Activated CD8-positive, alpha-beta T cell treated with anti-CD3 and anti-CD28 coated beads for 36 hours (primary cell): ENCODE results near the gene PCNX4. TPM values are rescaled to one million over a fixed set of nuclear protein-coding genes. Genes with fewer than 3 reads are reported as not detected.

ENCODE experiments used
- ATAC-seq: fragments of 200-7000 bp; cut with Tn5 transposase; one replicate; pipeline ENCODE4 v1.10.0; 2021; ENCODE audit warnings: mild to moderate bottlenecking, moderate library complexity
- CTCF ChIA-PET: fragments of 350-600 bp; sonication (Branson Sonifier 250); formaldehyde crosslinking; loops from one replicate; lab custom pipeline; 2021; ENCODE audit warnings: antibody characterized with exemption; lab: Charles Lee
- POLR2A ChIA-PET: fragments of 350-600 bp; sonication (Branson Sonifier 250); formaldehyde crosslinking; loops from one replicate; lab custom pipeline; 2021; ENCODE audit warnings: antibody characterized with exemption; lab: Charles Lee
- DNase-seq: peaks from one replicate; pipeline ENCODE4 v3.0.0-alpha.2; 2020
- H3K27ac Mint-ChIP-seq: one replicate; pipeline ENCODE4 v1.8.0; 2021; ENCODE audit warnings: mild to moderate bottlenecking, mixed read lengths
- H3K27me3 Mint-ChIP-seq: one replicate; pipeline ENCODE4 v1.8.0; 2021; ENCODE audit warnings: mixed read lengths
- H3K36me3 Mint-ChIP-seq: one replicate; pipeline ENCODE4 v1.8.0; 2021; ENCODE audit warnings: low read depth, mixed read lengths
- H3K4me1 Mint-ChIP-seq: one replicate; pipeline ENCODE4 v1.8.0; 2021; ENCODE audit warnings: low read depth, mixed read lengths
- H3K4me3 Mint-ChIP-seq: one replicate; pipeline ENCODE4 v1.8.0; 2021; ENCODE audit warnings: mild to moderate bottlenecking, moderate library complexity, mixed read lengths
- H3K9me3 Mint-ChIP-seq: one replicate; pipeline ENCODE4 v1.8.0; 2021; ENCODE audit warnings: mixed read lengths
- CTCF ChIP-seq: fragments of 200-600 bp; IDR thresholded peaks from one replicate; pipeline ENCODE4 v1.8.0; 2022; ENCODE audit warnings: antibody characterized with exemption, mild to moderate bottlenecking
- intact Hi-C: fragments of 100-400 bp; cut with micrococcal nuclease; formaldehyde crosslinking; loops from one replicate; pipeline ENCODE4 v1.10.0; 2022
- total RNA-seq, 2 experiments: library from RNA; stranded (reverse); gene quantifications; one replicate each; pipeline ENCODE4 v1.2.3, GENCODE V29; 2021

The PCNX4 gene
- total RNA-seq, 2 experiments from 2014 or later, result 28.2 to 30.0 TPM

DNA sequence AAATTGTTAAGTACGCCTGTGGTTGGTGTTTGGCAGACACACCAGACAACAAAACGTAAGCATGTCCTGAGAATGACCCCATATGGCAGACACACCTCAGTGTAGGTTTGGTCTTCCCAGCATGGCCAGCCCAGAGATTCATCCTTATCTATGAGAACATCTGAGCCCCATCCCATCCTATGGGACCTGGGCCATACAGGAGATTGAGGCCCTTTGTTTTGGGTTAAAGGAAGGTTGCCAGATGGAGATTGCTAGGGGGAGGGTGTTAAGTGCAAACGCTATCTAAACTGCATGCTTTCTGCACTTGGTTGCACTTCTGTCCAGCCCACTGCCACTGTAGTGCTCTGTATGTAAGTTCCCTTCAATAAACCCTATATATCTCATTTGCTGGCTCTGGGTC is 4.1 kb upstream of the PCNX4 start:
- ATAC-seq (no peak), DNase-seq (no peak)
- Mint-ChIP-seq H3K36me3 (peaks cover 2% of the 10 kb centered on the region), H3K4me1 (peaks cover 4% of the 10 kb centered on the region), H3K27ac (no peak overlapping the region), H3K27me3 (no peaks in the 10 kb centered on the region), H3K4me3 (no peak overlapping the region), H3K9me3 (no peaks in the 10 kb centered on the region)
- POLR2A ChIA-PET, result no interaction called here
- intact Hi-C loops, result no loop called here
- TF ChIP-seq CTCF, result no peak
- CTCF ChIA-PET, result interaction anchor here (3.8 to 5.7 kb wide), 2 partner anchors 96 to 123 kb away, joined by 17 to 31 read pairs; no protein-coding TSS in a partner anchor

DNA sequence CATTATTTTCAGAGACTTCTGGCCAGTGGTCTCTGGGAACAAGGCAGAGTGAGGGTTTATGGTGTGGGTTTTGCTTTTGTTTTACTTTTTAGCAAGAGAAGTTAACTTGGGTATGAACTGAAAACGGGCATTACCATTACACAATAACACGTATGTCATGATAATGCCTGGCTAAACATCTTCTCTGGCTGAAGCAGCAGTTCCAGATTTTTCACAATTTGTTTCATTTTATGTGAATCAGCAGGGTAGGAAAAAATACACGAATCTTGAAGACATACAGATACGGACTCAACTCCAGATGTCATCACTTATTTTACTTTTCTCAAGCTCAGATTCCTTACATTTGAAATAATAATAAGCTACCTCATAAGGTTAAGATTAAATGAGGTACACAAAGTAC is 2.5 kb upstream of the PCNX4 start:
- ATAC-seq (no peak), DNase-seq (no peak)
- no peaks in the 10 kb centered on the region for H3K9me3 Mint-ChIP-seq
- H3K27ac Mint-ChIP-seq, result no peak overlapping the region
- TF ChIP-seq CTCF, result no peak
- POLR2A ChIA-PET, result interaction anchor here (1.8 kb wide), 1 partner anchor 124 kb away, joined by 4 read pairs; no protein-coding TSS in a partner anchor
- peaks cover 13% of the 10 kb centered on the region for H3K36me3 Mint-ChIP-seq
- no peak overlapping the region for H3K4me3 Mint-ChIP-seq
- intact Hi-C loops, result no loop called here
- H3K4me1 Mint-ChIP-seq, result peaks cover 16% of the 10 kb centered on the region
- H3K27me3 Mint-ChIP-seq, result no peaks in the 10 kb centered on the region
- CTCF ChIA-PET, result interaction anchor here (3.8 to 5.7 kb wide), 2 partner anchors 95 to 125 kb away, joined by 17 to 31 read pairs; no protein-coding TSS in a partner anchor

- DNase-seq (peak; percentile 34), ATAC-seq (no peak)
- POLR2A ChIA-PET, result interaction anchor here (0.9 to 1.8 kb wide), 2 partner anchors 63 to 126 kb away, joined by 3 to 4 read pairs; no protein-coding TSS in a partner anchor
- CTCF ChIA-PET, result interaction anchor here (1.0 to 5.7 kb wide), 3 partner anchors 74 to 127 kb away, joined by 3 to 31 read pairs (median 17); partner anchors contain the start of gene DHRS7
- peak overlapping the region; percentile 98 for H3K27ac Mint-ChIP-seq
- peaks cover 30% of the 10 kb centered on the region for H3K4me1 Mint-ChIP-seq
- H3K36me3 Mint-ChIP-seq, result peaks cover 24% of the 10 kb centered on the region
- H3K4me3 Mint-ChIP-seq, result peak overlapping the region; percentile 100
- H3K27me3 Mint-ChIP-seq, result no peaks in the 10 kb centered on the region
- intact Hi-C loops, result loop anchor here (5.0 kb wide), 3 partner anchors 71 to 156 kb away; partner anchors contain the start of gene PPM1A
- no peak for TF ChIP-seq CTCF
- no peaks in the 10 kb centered on the region for H3K9me3 Mint-ChIP-seq
Observed at GRCh38 chr14:60090864-60091519, 731 bp upstream of the PCNX4 start.

DNA sequence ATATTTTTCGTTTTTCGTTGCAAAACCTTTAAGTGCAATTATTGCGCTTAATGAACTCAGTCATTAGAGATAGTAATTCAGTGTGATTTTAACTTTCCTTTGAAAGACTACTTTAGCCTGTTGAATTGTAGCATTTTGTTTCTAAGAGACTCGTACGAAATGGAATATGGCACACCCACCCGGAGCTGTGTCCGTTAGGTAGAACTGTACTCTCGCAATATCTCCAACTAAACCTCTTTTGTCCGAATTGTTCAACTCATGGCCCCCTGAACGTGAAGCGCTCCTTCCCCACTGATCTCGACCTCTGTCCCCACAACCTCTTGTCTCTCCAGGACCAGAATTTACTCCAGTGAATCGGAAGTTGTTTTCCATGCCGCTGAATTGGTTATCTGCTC is 800 bp downstream of the PCNX4 start:
- no peak for TF ChIP-seq CTCF
- Mint-ChIP-seq H3K36me3 (peaks cover 31% of the 10 kb centered on the region), H3K27me3 (no peaks in the 10 kb centered on the region), H3K4me1 (peaks cover 30% of the 10 kb centered on the region), H3K4me3 (peak overlapping the region; percentile 100), H3K27ac (peak overlapping the region; percentile 98), H3K9me3 (no peaks in the 10 kb centered on the region)
- CTCF ChIA-PET, result interaction anchor here (0.7 to 5.7 kb wide), 7 partner anchors 9 to 127 kb away, joined by 3 to 31 read pairs (median 3); no protein-coding TSS in a partner anchor
- ATAC-seq (no peak), DNase-seq (peak; percentile 39)
- intact Hi-C loops, result loop anchor here (5.0 kb wide), 3 partner anchors 70 to 155 kb away; partner anchors contain the start of gene PPM1A
- POLR2A ChIA-PET, result interaction anchor here (1.5 to 2.1 kb wide), 3 partner anchors 59 to 156 kb away, joined by 4 to 8 read pairs (median 7); partner anchors contain the start of genes DHRS7 and PPM1A
